H1 (cell line): ENCODE measurements around the gene IZUMO4. TPM values are rescaled to one million over a fixed set of nuclear protein-coding genes. Genes with fewer than 3 reads are reported as not detected.

ENCODE experiments used
- EP300 ChIP-seq, 2 experiments: IDR thresholded peaks; 1 replicate in 1 of 2; 2 replicates in 1 of 2; pipeline ENCODE4 v1.6.1; 2011 to 2012; ENCODE audit warnings: low read depth in 2 of 2, low read length in 2 of 2, mild to moderate bottlenecking in 2 of 2, borderline replicate concordance in 1 of 2, inconsistent platforms in 1 of 2, moderate library complexity in 1 of 2
- PHF8 ChIP-seq: fragments of 200-600 bp; sonication (generic); conservative IDR thresholded peaks from 2 replicates; pipeline ENCODE4 v1.7.1; 2012; ENCODE audit warnings: low read depth, mild to moderate bottlenecking, inconsistent platforms, low read length, moderate library complexity
- RAD21 ChIP-seq, 2 experiments: IDR thresholded peaks in 1 of 2; conservative IDR thresholded peaks in 1 of 2; 2 replicates each; pipeline ENCODE4 v1.6.1; 2011; ENCODE audit warnings: low read depth in 2 of 2, low read length in 2 of 2, improper control_type of control experiment in 1 of 2, inconsistent platforms in 1 of 2, mild to moderate bottlenecking in 1 of 2, moderate library complexity in 1 of 2
- RNF2 ChIP-seq: fragments of 200-900, 300-1000 bp; sonication (generic); IDR thresholded peaks from 2 replicates; pipeline ENCODE4 v1.7.1; 2016; ENCODE audit warnings: borderline replicate concordance, low read depth, mild to moderate bottlenecking, antibody characterized with exemption, low read length; ENCODE audit not compliant: poor library complexity, severe bottlenecking; ENCODE audit errors: missing control alignments
- TBP ChIP-seq: IDR thresholded peaks from 2 replicates; pipeline ENCODE4 v1.6.1; 2011; ENCODE audit warnings: low read depth, low read length, improper control_type of control experiment
- polyA plus RNA-seq, 7 experiments: library from polyadenylated mRNA; depleted of rRNA in 3 of 7; stranded (reverse) in 5 of 7; unstranded in 2 of 7; fragments of >200 nt in 5 of 7; fragments of 200-250 nt in 2 of 7; gene quantifications; 1 replicate in 5 of 7; 2 replicates in 1 of 7; 4 replicates in 1 of 7; pipeline versions ENCODE4 v1.2.1 to v1.2.3, GENCODE V29; 2011 to 2013; ENCODE audit warnings: missing spikeins in 2 of 7, mixed read lengths in 2 of 7
- total RNA-seq: library from RNA; stranded (reverse); fragmentation: NEBNext Ultra II Directional; extraction: Animal tissue kit (Norgen Biotek cat#: 25700); gene quantifications from 2 replicates; pipeline ENCODE4 v1.2.1, GENCODE V29; 2021

IZUMO4 gene
- total and polyA plus RNA-seq, 2 of the 8 experiments (the other 6 are each of a cell fraction or from before 2014, with no cell fraction given), result 1.8 to 1.9 TPM

DNA sequence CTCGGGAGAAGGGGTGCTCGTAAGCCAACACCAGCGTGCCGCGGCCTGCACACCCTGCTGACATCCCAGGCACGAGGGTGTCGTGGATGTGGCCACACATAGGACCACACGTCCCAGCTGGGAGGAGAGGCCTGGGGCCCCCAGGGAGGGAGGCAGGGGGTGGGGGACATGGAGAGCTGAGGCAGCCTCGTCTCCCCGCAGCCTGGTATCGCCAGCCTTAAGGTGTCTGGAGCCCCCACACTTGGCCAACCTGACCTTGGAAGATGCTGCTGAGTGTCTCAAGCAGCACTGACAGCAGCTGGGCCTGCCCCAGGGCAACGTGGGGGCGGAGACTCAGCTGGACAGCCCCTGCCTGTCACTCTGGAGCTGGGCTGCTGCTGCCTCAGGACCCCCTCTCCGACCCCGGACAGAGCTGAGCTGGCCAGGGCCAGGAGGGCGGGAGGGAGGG is 2.4 kb downstream of the IZUMO4 start (continued):
- TF ChIP-seq RAD21 (IDR thresholded peaks at IDR 0.05 in 1 of 2, conservative IDR thresholded peaks at IDR 0.05 in 1 of 2; ENCODE audit: low read depth in 2 of 2, low read length in 2 of 2) (no peak), RNF2 (no peak), EP300 (IDR thresholded peaks at IDR 0.05; ENCODE audit: borderline replicate concordance in 1 of 2, low read depth in 2 of 2, low read length in 2 of 2) (no peak), TBP (no peak), PHF8 (no peak)
